NK-92 treated with Interleukin-12 subunit alpha and Interleukin-12 subunit beta, amount 100 ng/mL, for 24 hours (cell line): ENCODE data around the gene ELFN2.
"Not testable (repeated sequence)": the region's sequence is repeated elsewhere in the genome, so short reads cannot be mapped to it uniquely, and the experiment has no call there.

Experiments used
- DNase-seq: peaks from one replicate; lab custom pipeline; 2025; lab: John Stamatoyannopoulos, UW

The ELFN2 gene

DNA sequence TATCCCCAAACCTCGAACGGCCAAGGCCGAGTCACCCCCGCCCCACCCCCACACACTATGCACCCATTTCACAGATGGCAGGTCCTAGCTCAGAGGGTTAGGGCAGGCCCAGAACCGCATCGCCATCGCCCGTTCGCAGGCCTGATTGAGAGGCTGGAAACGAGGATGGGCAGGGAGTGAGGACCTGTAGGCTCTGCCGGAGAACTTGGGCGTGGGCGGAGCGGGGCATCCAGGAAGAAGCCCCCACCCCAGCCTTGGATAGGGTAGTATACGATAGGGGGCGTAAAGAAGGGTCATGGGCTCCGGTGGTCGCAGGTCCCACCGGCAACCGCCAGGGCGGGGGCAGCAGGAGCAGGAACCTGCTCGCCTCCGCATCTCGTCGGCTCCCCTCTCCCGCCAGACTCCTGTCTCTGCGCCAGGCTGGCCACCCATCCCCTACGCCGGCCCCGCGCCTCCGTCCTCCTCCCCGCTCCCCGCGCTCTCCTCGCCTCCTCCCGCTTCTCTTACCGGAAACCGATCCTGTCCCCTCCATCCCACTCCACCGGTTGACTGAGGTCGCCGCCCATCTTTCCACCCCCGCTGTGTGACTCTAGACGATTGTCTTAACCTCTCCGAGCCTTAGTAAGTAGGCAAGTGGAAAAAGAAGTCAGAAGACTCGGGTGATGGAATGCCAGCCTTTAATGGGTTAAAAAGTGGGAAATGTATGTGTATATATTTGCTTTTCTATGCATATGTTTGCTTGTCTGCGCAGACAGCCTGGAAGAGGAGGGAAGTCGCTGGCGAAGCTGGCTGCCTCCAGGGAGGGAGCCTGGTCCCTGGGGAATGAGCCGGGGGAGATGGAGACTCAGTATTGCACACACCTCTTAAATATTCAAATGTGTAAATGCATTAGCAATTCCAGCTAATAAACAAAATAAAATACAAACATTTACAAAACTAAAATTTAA lies 92.1 kb downstream of the ELFN2 start:
- no peak for DNase-seq

DNA sequence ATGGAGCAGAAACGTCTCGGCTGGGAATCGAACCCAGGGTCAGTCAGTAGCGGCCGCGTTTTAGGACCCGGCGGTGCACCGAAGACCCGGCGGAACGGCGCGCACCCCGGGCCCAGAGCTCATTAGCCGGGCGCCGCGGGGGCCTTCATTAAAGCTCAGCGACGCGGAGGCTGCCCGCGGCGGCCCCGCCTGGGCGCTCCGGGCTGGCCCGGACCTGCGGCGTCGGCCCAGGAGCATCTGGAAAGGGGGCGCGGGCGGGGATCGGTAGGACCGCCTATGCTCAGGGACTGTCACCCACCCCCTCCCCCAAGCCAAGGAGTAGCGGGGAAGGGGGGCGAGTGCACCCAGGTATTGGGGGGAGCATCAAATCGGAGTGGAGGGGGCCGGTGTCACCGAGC lies 92.8 kb downstream of the ELFN2 start:
- no peak for DNase-seq

GRCh38 chr22:37333724-37334460 lies 93.4 kb downstream of the ELFN2 start:
- no peak for DNase-seq

DNA sequence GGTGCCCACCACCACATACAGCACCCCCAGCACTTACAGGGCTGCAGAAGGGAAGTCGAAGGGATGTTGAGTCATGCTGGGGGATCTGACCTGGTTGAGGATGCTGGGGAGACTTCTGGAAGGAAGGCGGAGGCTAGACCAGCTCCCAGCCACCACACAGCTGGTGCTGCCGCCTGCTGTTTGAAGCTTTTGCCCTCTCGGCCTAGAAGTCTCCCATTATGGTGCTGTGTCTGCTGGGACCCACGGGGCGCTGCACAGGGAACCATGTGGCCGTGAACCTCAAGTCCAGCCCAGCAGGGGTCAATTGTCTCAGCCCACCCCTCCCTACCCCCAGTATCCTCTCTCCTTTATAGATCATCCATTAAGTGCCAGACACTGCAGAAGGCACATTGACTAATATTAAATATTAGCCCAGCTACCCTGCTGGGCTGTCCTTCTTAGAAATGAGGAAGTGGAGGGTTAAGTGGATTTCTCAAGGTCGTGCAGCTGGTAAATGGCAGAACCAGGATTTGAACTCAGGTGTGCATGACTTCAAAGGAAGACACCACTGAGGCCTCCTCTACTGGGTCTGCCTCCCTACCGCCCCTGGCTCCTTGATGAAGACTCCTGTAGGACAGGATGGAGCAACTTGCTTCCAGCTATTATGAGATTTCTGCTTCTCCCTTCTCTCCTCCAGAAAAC lies 95.3 kb downstream of the ELFN2 start:
- no peak for DNase-seq

DNA sequence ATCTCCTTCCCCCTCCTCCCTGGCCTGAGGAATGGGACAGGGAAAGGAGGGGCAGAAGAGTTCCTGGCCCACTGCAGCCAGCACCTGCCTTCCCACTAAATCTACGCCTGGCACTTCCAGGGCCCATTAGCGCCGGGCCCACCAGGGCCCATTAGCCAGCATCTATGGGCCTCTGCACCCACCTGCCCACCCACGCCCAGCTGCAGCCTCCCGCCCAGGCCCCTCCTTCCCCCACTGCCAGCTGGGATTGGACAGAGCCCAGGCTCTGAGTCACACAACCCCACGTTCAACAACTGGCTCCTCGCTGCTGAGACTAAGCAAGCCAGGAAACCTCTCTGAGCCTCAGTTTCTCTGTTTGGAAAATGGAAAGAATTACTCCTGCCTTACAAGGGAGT lies 96.2 kb downstream of the ELFN2 start:
- no peak for DNase-seq

DNA sequence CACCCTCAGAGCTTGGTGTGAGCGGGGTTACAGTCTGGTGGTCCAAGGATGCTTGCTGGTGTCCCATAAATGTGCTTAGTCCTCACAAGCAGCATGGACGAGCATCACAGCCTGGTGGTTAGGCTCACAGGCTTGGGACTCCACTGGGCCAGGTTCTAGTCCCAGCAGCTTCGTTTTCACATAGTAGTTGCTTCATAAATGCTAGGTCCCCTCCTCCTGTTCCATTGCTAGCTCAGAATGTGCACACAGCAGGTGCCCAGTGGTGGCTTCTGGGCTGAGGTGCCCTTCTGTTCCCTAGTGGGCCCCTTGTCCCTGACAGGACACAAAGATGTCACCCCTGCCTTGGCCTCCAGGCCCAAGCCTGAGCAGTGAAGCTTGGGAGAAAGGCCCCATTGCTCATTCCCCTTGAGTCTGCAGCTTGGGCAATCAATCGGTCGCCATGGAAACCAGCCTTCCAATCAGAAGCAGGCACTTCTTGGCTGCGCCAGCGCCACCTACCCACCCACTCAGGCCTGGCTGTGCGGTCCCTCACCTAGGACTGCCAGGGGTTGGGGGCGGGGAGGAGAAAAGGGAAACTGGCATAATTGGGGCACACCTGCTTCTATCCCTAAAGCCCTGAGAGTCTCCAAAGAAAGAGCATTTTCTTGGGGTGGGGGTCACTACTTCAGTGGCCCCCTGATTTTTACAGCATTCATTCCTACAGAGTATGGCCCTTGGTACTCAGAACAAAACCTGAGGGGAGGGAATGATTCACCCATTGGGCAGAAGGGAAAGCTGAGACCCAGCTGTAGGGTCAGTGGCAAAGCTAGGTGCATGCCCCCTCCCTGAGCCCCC lies 96.9 kb downstream of the ELFN2 start:
- no peak for DNase-seq

GRCh38 chr22:37329238-37330140 lies 97.8 kb downstream of the ELFN2 start:
- DNase-seq: no peak

GRCh38 chr22:37328538-37329237 lies 98.6 kb downstream of the ELFN2 start:
- DNase-seq: not testable (repeated sequence)

GRCh38 chr22:37328017-37328416 lies 99.3 kb downstream of the ELFN2 start:
- DNase-seq: no peak

DNA sequence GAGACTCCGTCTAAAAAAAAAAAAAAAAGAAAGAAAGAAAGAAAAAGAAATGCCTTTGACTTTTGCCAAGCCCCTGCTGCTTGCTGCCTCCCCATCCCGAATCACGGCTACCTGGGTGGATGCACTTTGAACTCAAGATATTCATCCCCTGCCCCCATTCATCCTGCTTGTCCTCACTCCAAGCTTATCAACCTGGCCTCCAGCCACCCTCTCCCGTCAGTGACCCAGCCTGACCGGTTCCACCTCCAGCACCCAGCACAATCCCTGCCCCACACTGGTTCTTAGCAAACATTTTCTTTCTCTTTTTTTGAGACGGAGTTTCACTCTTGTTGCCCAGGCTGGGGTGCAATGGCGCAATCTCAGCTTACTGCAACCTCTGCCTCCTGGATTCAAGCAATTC lies 100.6 kb downstream of the ELFN2 start:
- no peak for DNase-seq

DNA sequence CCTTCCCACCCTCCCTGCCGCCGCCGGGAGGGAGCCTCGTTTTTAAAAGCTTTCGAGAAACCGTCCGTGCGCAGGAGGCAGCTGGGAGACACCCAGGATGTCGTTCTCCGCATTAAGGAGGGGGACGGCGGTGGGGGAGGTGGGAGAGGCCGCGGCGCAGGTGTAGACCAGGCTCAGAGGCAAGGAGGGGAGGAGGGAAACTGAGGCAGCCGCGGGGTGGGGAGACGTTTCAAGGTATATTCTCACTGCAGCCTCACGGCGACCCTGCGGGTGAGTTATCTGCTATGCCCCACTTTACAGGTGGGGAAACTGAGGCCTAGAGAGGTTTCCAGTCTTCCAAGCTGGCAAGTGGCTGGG lies 102.3 kb downstream of the ELFN2 start:
- no peak for DNase-seq

- DNase-seq: no peak
These were observed 102.8 kb downstream of the ELFN2 start for GRCh38 chr22:37324340-37325038.

DNA sequence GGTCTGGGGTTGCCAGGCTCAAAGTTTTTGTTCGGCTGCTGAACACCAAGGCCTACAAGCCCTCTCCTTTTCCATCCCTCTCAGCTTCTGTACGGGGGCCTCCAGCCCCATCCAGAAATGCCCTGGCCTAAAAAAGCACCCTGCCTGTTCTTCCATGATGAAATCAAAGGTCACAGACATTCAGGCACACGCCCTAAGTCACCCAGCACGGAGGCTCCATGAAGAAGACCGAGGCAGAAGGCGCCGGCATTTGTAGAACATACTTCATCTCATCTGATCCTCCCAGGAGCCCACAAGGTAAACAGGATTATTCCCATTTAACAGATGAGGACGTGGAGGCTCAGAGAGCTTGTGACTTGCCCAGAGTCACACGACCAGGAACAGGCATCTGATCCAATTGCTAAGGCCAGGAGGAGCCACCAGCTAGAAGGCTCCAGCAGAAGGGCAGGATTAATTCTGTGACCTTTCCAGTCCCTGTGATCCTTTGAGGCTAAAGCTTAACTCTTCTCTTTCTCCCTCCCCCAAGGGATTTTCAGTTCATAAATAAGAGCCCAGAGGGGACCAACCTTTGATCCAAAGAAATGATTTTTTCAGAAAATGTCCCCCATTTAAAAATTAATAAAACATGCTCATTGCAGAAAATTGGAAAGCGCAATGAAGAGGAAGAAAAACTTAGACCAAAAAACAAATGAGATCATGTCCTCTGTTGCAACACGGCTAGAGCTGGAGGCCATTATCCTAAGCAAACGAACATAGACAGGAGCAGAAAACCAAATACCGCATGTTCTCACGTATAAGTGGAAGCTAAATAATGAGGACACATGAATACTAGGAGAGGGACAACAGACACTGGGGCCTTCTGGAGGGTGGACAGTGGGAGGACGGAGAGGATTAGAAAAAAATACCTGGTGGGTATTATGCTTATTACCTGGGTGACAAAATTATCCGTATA lies 106.3 kb downstream of the ELFN2 start:
- DNase-seq: no peak

DNA sequence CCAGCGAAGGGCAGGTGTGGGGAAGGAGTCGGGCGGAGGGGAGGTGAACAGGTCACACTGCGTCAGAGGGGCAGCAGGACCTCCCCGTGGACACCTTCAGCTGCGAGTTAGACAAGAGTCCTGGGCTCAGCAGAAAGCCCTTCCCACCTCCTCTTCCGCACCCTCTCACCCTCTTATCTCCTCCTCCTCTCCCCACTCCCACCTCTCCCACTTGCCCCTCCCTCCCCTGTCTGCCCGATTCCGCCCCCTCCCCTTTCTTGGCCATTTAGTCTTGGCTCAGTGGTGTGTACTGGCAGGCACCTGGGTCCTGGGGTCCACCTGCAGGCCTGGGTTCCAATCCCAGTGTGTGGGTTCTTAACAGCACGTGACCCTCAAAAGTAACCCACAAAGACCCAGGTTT lies 107.8 kb downstream of the ELFN2 start:
- no peak for DNase-seq

DNA sequence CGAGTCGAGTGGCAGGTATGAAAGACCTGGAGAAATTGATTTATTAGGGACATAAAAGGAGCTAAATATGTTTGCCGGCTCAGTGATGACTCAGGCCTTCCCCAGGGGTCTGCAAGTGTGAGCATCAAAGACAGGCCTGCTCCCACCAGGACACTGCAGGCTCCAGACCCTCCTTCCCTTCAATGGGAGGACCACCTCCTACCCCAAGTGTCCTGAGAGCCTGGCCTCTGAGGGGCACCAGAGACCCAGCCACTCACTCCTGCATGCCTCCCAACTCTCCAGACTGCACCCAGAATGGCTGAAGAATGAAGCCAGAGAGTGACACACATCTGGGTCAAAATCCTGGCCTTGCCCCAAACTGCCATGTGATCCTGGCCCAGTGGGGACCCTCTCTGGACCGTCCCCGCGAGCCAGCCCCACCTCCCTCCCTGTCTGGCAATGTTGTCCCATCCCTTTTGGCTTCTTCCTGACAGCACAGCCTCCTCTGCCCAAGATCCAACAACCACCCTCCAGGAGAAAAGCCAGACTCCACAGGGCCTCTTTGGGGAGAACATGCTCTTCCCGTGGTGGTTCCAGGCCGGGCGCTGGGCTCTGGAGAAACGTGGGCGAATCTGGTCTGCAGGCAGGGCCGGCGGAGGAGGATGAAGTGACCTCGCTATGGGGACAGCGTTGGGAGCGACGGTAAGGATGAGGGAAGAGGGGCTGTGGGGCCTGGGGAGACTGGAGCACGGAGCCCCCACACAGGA lies 108.7 kb downstream of the ELFN2 start:
- DNase-seq: no peak
